CD14-positive monocyte (primary cell): ENCODE data around the gene DNAJB12. TPM values are rescaled to one million over a fixed set of nuclear protein-coding genes. Genes with fewer than 3 reads are reported as not detected.

ENCODE experiments used
- DNase-seq, 3 donors: peaks; one replicate each; pipeline ENCODE4 v3.0.0-alpha.2; 2011 to 2022
- H2AFZ ChIP-seq: 2 replicates; pipeline ENCODE4 v1.6.0; 2012; ENCODE audit warnings: mild to moderate bottlenecking, low read depth, low read length, inconsistent platforms; ENCODE audit not compliant: insufficient read depth, poor library complexity, severe bottlenecking
- H3K27ac ChIP-seq, 2 donors: 1 replicate in 1 of 2; 2 replicates in 1 of 2; pipeline ENCODE4 v1.5.1; 2012 to 2013; ENCODE audit warnings: low read length in 2 of 2, control low read depth in 1 of 2, inconsistent platforms in 1 of 2, low read depth in 1 of 2, mild to moderate bottlenecking in 1 of 2
- H3K27me3 ChIP-seq, 2 donors: one replicate each; pipeline versions ENCODE4 v1.6.0 to v1.6.1; 2011 to 2013; ENCODE audit warnings: low read length in 2 of 2; ENCODE audit not compliant: control insufficient read depth in 2 of 2, insufficient read depth in 2 of 2
- H3K36me3 ChIP-seq, 2 donors: replicated peaks in 1 of 2; 1 replicate in 1 of 2; 2 replicates in 1 of 2; pipeline versions ENCODE4 v1.5.1 to v1.6.1; 2012 to 2013; ENCODE audit warnings: low read length in 2 of 2, control low read depth in 1 of 2, inconsistent platforms in 1 of 2, mild to moderate bottlenecking in 1 of 2; ENCODE audit not compliant: insufficient read depth in 2 of 2, control insufficient read depth in 1 of 2
- H3K4me1 ChIP-seq, 2 donors: 1 replicate in 1 of 2; 2 replicates in 1 of 2; pipeline versions ENCODE4 v1.5.1 to v1.6.1; 2012 to 2013; ENCODE audit warnings: low read length in 2 of 2, control low read depth in 1 of 2, inconsistent platforms in 1 of 2, mild to moderate bottlenecking in 1 of 2, moderate library complexity in 1 of 2; ENCODE audit not compliant: insufficient read depth in 2 of 2, control insufficient read depth in 1 of 2
- H3K4me2 ChIP-seq: replicated peaks from 2 replicates; pipeline ENCODE3; 2012; ENCODE audit warnings: low read length, moderate library complexity, mild to moderate bottlenecking; ENCODE audit not compliant: poor library complexity, severe bottlenecking; ENCODE audit errors: extremely low read depth
- H3K4me3 ChIP-seq, 3 experiments: fragments of 200-600 bp in 1 of 3; sonication (generic) in 1 of 3; replicated peaks in 1 of 3; 1 replicate in 2 of 3; 2 replicates in 1 of 3; pipeline ENCODE4 v1.5.1; 2011 to 2013; ENCODE audit warnings: low read length in 3 of 3, mild to moderate bottlenecking in 3 of 3, control low read depth in 2 of 3, low read depth in 2 of 3, inconsistent platforms in 1 of 3, moderate library complexity in 1 of 3
- H3K79me2 ChIP-seq: 2 replicates; pipeline ENCODE4 v1.6.0; 2012; ENCODE audit warnings: mild to moderate bottlenecking, control low read depth, inconsistent platforms, low read length, moderate library complexity; ENCODE audit not compliant: insufficient read depth
- H3K9ac ChIP-seq: 2 replicates; pipeline ENCODE4 v1.6.0; 2017; ENCODE audit warnings: low read length, mild to moderate bottlenecking; ENCODE audit not compliant: insufficient read depth, poor library complexity, severe bottlenecking
- H3K9me3 ChIP-seq, 2 donors: replicated peaks in 1 of 2; 1 replicate in 1 of 2; 2 replicates in 1 of 2; pipeline versions ENCODE4 v1.5.1 to v1.6.1; 2012 to 2013; ENCODE audit warnings: low read length in 2 of 2, control low read depth in 1 of 2; ENCODE audit not compliant: control insufficient read depth in 1 of 2, insufficient read depth in 1 of 2
- H4K20me1 ChIP-seq: 2 replicates; pipeline ENCODE4 v1.6.0; 2012; ENCODE audit warnings: mild to moderate bottlenecking, low read length, control low read depth, moderate library complexity; ENCODE audit not compliant: insufficient read depth
- H3K27ac Mint-ChIP-seq, 7 donors: one replicate each; pipeline ENCODE4 v1.8.0; 2020; ENCODE audit warnings: mild to moderate bottlenecking in 7 of 7, mixed read lengths in 7 of 7, moderate library complexity in 6 of 7, inconsistent platforms in 2 of 7
- H3K27me3 Mint-ChIP-seq, 3 donors: one replicate each; pipeline ENCODE4 v1.8.0; 2021 to 2022; ENCODE audit warnings: low read depth in 3 of 3, mild to moderate bottlenecking in 3 of 3, mixed read lengths in 3 of 3, moderate library complexity in 3 of 3, inconsistent platforms in 1 of 3
- H3K36me3 Mint-ChIP-seq, 2 donors: one replicate each; pipeline ENCODE4 v1.8.0; 2020; ENCODE audit warnings: mixed read lengths in 2 of 2, inconsistent platforms in 1 of 2, mild to moderate bottlenecking in 1 of 2
- H3K4me1 Mint-ChIP-seq: one replicate; pipeline ENCODE4 v1.8.0; 2020; ENCODE audit warnings: mild to moderate bottlenecking, mixed read lengths
- H3K4me3 Mint-ChIP-seq, 2 donors: one replicate each; pipeline ENCODE4 v1.8.0; 2020; ENCODE audit warnings: mild to moderate bottlenecking in 2 of 2, mixed read lengths in 2 of 2, moderate library complexity in 1 of 2
- H3K9me3 Mint-ChIP-seq, 7 donors: one replicate each; pipeline ENCODE4 v1.8.0; 2020 to 2022; ENCODE audit warnings: mixed read lengths in 7 of 7, mild to moderate bottlenecking in 6 of 7, moderate library complexity in 6 of 7, inconsistent platforms in 2 of 7
- CTCF ChIP-seq: fragments of 200-600 bp; IDR thresholded peaks from one replicate; pipeline ENCODE4 v1.8.0; 2022; ENCODE audit warnings: antibody characterized with exemption, mild to moderate bottlenecking
- WGBS: methylation state at CpG from one replicate; pipeline ENCODE4 v1.1.5; 2013; ENCODE audit warnings: missing lambda C conversion rate; ENCODE audit not compliant: insufficient coverage; 5-methylcytosine and 5-hydroxymethylcytosine counted together
- intact Hi-C, 2 donors: fragments of 100-400 bp; cut with micrococcal nuclease; formaldehyde crosslinking; loops; one replicate each; pipeline versions ENCODE4 v1.15.0 to v1.15.1; 2023
- polyA plus RNA-seq, 3 donors: library from polyadenylated mRNA; depleted of rRNA in 1 of 3; unstranded in 2 of 3; stranded (reverse) in 1 of 3; fragments of 300-500 nt in 2 of 3; fragments of >200 nt in 1 of 3; fragmentation: Illumina TruSeq in 2 of 3; gene quantifications; 1 replicate in 2 of 3; 2 replicates in 1 of 3; pipeline ENCODE4 v1.2.3, GENCODE V29; 2012 to 2021

DNAJB12 gene
- polyA plus RNA-seq, 3 donors = 26.5 to 42.5 (median 37.9) TPM

DNA sequence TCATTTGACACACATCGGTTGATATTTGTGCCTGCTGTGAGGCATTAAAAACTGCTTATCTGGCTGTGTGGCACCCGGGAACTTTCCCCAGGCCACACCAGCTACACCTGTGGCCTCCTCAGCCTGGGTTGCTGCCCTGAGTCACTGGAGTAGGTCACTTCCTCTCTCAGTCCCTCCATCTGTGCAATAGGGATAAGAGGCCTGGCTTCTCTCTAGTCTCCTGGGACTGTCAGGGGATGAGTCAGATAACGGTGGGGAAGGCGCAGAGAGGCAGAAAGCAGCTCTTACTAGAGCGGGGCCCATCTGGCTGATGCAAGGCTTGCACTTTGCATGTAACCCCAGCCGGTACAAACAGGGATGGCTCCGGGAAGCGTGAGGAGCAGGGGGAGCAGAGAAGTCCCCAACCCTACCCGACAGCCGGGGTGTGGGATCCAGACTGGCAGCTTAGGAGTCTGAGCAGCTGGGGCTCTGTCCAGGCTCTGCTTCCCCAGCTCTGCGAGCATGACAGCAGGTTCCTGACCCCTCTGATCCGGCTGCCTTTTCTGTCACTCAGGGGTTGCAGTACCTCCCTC is 34.0 kb downstream of the DNAJB12 start:
- Histone ChIP-seq H3K4me3 (peak overlapping the region in 1 of 3 experiments; percentile 73), H3K27ac (peak overlapping the region; percentile 98 to 100), H3K27me3 (no peaks in the 10 kb centered on the region), H3K9me3 (no peaks in the 10 kb centered on the region), H4K20me1 (no peaks in the 10 kb centered on the region), H2AFZ (no peak overlapping the region), H3K4me2 (peak overlapping the region; percentile 78), H3K4me1 (peaks cover 86 to 87% of the 10 kb centered on the region in 2 donors), H3K9ac (peak overlapping the region; percentile 95), H3K36me3 (no peaks in the 10 kb centered on the region), H3K79me2 (peaks cover 10% of the 10 kb centered on the region)
- intact Hi-C loops = loop anchor here (1.0 to 5.0 kb wide), 3 partner anchors 23 to 943 kb away; no protein-coding TSS in a partner anchor
- peak overlapping the region; percentile 97 to 100 (median 99) for H3K27ac Mint-ChIP-seq
- no peak for TF ChIP-seq CTCF
- H3K36me3 Mint-ChIP-seq = peaks cover 0 to 3% of the 10 kb centered on the region in 2 donors
- H3K27me3 Mint-ChIP-seq = no peaks in the 10 kb centered on the region
- peak overlapping the region; percentile 69 to 77 for H3K4me3 Mint-ChIP-seq
- H3K9me3 Mint-ChIP-seq = no peaks in the 10 kb centered on the region
- 0% methylated on average over 9 of the region's 12 CpGs for WGBS
- peaks cover 85% of the 10 kb centered on the region for H3K4me1 Mint-ChIP-seq
- peak; percentile 96 to 99 (median 98) for DNase-seq

DNA sequence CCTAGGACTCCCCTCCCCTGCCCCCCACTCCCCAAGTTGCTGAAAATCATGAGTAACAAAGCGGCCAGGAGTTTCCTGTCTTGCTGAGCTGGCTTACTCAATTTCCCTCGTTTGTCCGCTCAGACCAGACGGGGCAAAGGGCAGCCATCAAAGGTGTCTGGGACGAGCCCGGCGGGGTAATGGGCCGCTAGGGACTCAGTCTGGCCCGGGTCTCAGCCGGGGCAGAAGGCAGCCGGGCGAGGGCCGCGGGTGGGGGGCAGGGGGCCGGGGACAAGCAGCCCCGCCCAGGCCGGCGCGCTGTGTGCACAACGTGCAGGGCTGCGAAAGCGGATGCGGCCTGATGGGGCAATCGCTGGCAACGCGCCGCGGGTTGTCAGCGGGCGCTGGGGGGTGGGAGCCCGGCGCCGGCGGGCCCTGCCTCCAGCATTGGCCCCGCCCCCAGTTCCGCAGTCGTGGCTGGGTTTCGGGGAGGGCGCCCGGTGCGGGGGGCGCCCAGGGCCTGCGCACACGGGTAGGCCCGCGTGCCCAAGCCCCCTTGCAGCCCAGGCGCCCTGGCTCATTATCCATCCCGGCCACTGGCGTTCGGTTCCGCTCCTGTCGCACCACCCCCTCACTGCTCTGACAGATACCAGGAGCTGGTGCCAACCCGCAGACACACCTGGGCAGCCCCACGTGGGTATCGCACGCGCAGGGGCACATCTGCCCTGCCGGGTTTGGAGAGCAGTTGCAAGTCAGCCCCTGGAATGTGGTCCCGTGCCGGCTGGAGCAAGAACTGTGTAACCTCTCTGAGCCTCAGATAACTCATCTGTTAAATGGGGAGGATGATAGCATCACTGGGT is 35.1 kb downstream of the DNAJB12 start:
- Histone ChIP-seq H3K27me3 (no peaks in the 10 kb centered on the region), H3K36me3 (no peaks in the 10 kb centered on the region), H4K20me1 (no peaks in the 10 kb centered on the region), H2AFZ (no peak overlapping the region), H3K79me2 (peaks cover 10% of the 10 kb centered on the region), H3K4me1 (peaks cover 89 to 99% of the 10 kb centered on the region in 2 donors), H3K4me2 (peak overlapping the region; percentile 78), H3K4me3 (peak overlapping the region; percentile 37 to 73 (median 47)), H3K9ac (peak overlapping the region; percentile 95), H3K9me3 (no peaks in the 10 kb centered on the region), H3K27ac (peak overlapping the region; percentile 98 to 100)
- intact Hi-C loops = loop anchor here (1.0 to 5.0 kb wide), 4 partner anchors 22 to 942 kb away; partner anchors contain the start of gene DDIT4 (in 1 of the 2)
- peak; percentile 93 to 96 (median 94) for DNase-seq
- H3K27ac Mint-ChIP-seq = peak overlapping the region; percentile 97 to 100 (median 99)
- WGBS = under 1% methylated on average over 60 of the region's 60 CpGs
- no peak for TF ChIP-seq CTCF
- no peaks in the 10 kb centered on the region for H3K27me3 Mint-ChIP-seq
- H3K36me3 Mint-ChIP-seq = peaks cover 0 to 3% of the 10 kb centered on the region in 2 donors
- peak overlapping the region; percentile 73 to 79 for H3K4me3 Mint-ChIP-seq
- peaks cover 89% of the 10 kb centered on the region for H3K4me1 Mint-ChIP-seq
- H3K9me3 Mint-ChIP-seq = no peaks in the 10 kb centered on the region
